HG02588 (cell line): ENCODE results near the gene CADPS2.
"Not testable (repeated sequence)": the region's sequence is repeated elsewhere in the genome, so short reads cannot be mapped to it uniquely, and the experiment has no call there.

Experiments
- ATAC-seq: cut with Tn5 transposase; IDR thresholded peaks from one replicate; pipeline ENCODE4 v1.9.1; 2021; ENCODE audit warnings: mild to moderate bottlenecking, moderate library complexity; ENCODE audit not compliant: unreplicated experiment

CADPS2 gene

DNA sequence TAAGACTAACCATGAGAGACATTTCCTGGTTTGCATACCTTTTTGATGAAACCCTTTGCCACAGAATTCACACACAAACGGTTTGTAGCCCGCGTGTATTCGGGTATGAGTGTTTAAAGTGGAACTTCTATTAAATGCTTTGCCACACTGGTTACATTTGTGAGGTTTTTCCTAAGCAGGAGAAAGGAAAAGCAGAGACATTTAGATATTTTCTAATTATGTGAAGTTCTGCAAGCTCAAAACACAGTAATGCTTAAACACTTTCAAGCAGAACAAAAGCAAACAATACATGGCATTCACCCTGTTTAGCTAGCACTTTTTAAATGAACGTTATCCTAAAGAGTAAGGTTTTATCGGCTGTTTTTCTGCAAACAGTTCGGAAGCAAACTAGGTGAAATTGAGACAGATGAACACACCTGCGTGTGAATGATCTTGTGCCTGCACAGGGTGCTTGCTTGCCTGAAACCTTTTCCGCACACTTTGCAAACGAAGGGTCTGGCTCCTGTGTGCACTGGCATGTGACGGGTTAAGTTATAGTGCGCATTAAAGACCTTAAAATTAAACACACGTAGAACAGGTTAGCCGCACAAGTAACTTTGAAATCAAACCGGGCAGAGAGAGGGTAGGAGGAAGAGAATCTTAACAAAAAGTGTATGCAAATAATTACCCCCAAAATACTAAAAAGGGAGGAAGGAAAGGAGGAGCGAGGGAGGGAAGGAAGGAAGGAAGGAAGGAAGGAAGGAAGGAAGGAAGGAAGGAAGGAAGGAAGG, 583.3 kb downstream of the CADPS2 start:
- ATAC-seq = no peak

DNA sequence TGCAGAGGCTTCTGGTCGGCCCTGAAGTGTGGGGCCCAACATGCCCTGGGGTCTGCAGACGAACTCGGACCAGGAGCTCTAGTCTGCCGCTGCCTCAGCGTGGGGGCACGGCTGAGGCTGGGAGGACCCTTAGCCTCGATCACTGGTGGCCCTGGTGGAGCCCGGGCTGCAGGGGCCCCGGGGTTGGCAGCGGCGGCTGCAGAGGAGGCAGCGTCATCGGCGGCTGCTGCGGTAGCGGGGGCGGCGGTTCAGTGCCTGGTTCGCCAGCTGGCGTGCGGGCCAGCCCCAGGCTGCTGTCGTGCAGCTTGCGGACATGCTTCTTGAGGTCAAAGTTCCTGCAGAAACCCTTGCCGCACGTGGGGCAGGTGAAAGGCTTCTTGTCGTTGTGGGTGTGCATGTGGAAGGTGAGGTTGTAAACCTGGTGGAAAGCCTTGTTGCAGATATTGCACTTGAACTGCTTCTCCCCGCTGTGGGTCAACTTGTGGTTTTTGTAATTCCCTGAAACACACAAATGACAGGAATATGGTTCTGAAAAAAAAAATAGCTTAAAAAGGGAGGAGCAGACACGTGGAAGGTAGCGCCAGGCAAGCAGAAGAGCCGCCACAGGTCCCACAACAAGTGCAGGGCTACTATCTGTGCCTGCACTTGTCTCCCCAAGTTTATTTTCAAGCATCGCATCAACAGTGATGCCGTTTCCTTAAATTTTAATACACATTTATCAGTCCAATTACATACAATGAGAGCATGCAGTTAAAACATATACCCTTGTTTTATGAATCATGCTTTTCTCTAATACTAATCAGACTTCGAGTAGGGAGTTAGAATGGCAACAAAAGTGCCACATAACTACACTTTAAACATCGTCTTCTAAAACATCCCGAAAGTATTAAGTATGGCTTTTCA, 584.2 kb downstream of the CADPS2 start:
- ATAC-seq = no peak

DNA sequence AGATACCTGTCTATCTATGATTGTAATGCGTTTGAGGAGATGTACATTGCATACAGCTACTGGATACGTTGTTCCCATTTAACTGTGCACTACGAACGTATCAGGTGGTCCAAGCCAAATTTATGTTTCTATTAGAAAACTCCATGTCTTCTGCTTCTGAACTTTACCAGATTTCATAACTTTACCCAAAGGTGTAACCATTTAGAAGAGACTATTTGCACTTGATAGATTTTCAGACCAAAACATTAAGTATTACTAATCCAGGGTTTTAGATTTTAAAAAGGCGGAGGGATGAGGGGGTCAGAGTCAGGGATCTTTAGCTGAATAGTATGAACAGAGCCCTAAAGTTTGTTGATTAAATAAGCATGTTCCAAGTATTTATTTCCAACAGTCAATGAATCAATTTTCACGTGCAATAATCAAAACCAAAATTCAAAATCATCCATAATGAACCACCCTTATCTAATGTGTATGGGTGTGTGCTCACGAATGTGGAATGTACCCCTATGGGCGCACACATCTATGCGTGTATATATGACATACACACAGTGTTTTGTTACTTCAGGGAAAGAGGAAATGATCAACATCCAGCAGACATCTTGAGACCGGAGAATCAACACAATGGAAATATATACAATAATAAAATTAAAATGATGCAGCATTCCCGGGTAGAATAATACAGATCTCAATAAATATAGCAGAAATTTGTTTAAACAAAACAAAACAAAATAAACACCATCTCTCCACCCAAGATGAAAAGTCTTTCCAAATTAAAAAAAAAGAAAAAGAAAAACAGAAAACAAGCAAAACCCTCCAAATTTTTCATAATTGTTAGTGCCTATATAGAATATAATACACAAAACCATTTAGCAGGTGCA, 585.1 kb downstream of the CADPS2 start:
- no peak for ATAC-seq

DNA sequence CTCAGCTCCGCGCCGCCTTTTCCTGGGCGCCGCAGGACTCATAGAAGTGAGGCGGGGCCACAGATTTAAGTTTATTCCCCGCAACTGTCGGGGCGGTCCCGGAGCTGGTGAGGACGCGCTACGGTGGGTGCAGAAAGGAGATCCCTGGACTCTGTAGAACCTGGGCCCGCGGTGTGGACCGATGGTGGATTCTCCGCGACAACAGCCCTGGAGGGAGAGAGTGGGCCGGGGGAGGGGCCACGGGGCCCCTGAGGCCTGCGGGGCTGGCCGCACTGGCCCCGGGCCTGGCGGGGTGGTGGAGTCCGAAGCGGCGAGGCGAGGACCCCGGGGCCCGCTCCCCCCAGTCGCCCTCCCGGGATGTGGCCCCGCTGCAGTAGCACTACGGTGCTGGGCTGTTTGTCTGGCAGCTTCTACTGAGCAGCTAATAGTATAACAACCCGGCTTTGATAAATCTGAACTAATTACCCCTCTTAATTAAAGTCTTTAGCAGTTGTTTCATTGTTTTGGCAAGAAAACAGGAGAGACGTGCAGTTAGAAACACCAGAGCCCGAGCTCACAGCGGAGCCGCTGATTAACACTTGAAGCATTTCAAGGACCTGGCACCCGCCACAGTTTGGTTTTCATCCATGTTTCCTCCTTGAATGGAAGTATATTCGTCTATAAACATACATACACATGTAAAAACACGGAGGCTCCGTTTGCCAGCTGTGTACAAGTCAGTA, 585.9 kb downstream of the CADPS2 start:
- ATAC-seq = no peak

DNA sequence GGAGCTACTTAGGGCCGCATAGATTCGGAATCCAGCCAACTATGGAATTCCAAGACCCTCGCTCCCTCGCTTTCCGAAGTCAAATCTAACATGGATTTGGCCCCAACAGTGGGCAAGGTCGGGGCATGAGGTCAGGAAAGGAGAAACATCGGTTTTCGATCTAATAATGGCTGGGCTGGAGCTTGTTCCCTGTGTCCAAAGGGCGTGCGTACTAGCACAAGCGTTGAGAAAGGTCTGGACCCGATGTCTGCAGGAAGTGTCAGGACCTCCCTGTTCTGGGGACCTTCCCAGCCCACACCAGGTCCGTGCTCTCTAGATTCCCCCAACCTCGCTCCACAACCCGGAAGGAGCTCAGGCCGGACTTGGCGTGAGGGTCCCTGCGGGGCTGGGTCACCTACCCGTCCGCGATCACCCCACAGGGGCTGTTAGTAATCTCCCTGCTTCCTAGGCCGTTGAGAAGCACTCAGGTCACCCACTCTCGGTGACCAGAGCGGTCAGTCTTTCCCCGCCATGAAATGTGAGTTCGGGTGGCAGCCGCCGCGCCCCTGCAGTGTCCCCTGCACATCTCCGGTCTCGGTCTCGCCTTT, 586.5 kb downstream of the CADPS2 start:
- no peak for ATAC-seq

DNA sequence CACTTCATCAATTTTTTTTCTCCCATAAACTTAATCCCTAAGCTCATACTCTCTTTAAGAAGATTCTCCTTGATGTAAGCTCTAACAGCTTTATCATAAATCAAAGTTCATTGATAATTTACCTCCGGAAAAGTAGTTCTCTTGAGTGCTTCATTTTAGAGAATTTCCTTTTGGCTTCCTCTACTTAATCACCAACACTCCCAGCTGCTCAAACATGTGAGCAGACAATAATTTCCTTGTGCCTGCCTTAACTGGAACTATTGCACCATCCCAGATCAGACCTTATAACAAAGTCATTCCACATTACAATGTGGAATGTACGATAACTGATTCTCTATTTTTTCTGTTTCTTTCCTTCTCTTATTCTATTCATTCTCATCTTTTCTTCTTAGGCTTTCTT, 587.6 kb downstream of the CADPS2 start:
- ATAC-seq = no peak

DNA sequence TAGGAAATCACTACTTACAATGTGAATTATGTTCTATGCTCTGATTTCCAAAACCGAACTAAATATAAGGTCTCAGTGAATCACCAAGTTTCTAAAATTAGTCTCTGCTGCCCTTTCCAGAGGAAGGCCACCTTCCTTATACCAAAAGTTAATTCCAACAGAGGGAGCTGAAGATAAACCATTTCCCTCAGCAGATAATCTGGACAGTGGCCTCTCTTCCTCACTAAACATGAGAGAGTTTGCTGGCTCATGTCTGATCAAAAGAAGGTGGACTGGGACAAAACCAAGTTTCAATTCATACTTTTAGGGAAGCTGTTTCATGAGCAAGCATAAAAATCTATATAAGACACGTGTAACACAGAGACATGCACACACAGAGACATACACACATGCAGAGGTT, 588.1 kb downstream of the CADPS2 start:
- no peak for ATAC-seq

DNA sequence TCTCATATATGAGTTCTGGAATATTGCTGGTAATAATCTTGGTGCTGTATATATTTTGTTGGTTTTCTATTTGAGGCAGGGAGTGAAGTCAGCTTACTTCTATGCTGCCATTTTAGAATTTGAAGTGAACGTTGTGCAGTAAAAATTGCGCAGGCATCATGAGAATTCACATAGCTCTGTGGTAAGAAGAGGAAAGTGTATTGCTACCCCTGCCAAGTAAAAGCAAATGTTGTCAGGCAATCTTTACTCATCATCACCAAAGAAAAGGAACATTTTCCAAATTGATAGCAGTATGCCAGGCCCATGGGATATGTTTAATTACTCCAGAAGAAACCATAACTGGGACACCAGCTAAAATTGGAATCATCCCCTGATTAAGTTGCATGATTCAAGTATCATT, 595.1 kb downstream of the CADPS2 start:
- ATAC-seq = no peak

DNA sequence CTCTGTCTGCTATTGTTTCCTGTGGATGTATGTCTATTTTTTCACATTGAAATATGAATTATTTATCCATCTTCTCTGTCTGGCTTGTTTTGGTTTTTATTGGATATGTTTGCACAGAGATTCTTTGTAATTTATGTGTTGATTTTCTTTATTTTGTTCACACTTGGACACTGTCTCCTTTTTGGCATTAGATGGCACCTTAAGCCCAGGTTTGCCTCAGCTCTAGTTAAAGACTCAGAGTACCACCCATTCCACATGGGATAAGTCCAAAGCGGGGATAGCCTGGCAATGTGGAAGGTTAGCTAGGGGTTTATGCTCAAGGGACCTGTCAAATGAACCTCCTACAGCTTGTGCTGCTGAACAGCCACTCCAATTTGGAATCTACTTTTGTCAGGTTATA, 595.8 kb downstream of the CADPS2 start:
- ATAC-seq = no peak

DNA sequence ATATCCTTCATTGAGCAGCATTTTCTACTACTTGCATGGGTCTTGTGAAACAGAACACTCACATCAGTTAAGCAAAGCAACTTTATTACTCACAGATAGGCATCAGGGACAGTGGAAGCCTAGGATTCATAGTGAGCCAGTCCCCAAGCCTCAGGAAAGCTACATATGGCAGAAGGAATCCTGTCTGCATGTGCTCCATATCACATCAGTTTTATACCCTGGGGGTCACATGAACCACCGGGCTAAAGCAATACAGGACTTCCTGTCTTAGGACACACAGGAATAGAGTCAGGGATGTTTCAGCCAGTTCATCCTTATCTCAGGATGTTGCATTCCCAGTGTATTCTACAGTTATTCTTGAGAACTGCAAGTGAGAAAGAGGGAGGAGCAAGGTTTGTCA, 596.8 kb downstream of the CADPS2 start:
- ATAC-seq = no peak

DNA sequence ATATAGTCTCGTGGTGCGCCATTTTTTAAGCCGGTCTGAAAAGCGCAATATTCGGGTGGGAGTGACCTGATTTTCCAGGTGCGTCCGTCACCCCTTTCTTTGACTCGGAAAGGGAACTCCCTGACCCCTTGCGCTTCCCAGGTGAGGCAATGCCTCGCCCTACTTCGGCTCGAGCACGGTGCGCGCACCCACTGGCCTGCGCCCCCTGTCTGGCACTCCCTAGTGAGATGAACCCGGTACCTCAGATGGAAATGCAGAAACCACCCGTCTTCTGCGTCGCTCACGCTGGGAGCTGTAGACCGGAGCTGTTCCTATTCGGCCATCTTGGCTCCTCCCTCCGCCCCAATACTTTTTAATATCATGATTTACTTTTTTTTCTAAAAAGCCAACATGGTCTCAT, 601.7 kb downstream of the CADPS2 start:
- ATAC-seq = not testable (repeated sequence)

DNA sequence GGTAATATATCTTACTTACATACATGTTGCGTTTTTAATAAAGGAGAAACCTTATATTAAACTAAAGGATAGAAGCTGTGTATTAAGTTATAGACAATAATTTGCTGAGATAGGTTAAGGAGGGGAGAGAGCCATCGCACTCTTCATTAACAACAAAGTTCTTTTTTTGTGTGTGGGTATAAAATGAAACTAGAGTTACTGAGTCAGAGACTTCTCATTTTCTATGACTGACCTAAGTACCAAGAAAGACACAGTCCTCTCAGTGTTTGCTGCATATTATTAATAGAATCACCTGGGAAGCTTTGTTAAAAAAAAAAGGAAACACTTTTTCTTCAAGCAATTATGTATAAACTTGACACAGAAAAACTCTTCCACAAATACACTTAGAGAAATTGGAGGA, 613.1 kb downstream of the CADPS2 start:
- no peak for ATAC-seq

DNA sequence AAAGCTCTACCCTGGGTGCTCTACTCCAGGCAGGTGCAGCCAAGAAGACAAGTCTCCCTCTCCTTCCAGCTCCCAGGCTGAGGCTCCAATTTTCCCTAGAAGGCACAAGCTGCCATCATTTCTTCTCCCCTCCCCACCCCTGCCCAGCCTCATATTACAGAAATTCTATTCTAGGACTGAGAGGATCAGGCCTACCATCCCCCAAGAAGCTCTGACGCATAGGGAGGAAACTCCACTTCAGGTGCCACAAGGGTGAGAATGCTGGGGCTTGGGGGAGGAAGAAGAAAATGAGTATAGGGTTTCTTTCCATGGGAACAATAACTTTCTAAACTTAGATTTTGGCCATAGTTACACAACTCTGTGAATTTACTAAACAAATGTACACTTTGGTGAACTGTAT, 617.0 kb downstream of the CADPS2 start:
- no peak for ATAC-seq
